HEK293 (cell line): ENCODE results near the gene CNTNAP5.

Experiments used
- GLI4 ChIP-seq: fragments of 450-650 bp; formaldehyde crosslinking; IDR thresholded peaks from 2 replicates; pipeline ENCODE4 v1.5.1; 2016; ENCODE audit warnings: missing biosample characterization, missing genetic modification characterization
- YY1 ChIP-seq: fragments of 450-650 bp; formaldehyde crosslinking; IDR thresholded peaks from 2 replicates; pipeline ENCODE4 v1.5.1; 2018; ENCODE audit warnings: missing biosample characterization, missing genetic modification characterization
- ZNF114 ChIP-seq: fragments of 450-650 bp; formaldehyde crosslinking; IDR thresholded peaks from 2 replicates; pipeline ENCODE4 v1.5.0; 2017; ENCODE audit warnings: missing biosample characterization, missing genetic modification characterization
- ZNF146 ChIP-seq: fragments of 450-650 bp; formaldehyde crosslinking; IDR thresholded peaks from 2 replicates; pipeline ENCODE4 v1.5.1; 2016; ENCODE audit warnings: missing biosample characterization, missing genetic modification characterization
- ZNF292 ChIP-seq: fragments of 450-650 bp; formaldehyde crosslinking; IDR thresholded peaks from 2 replicates; pipeline ENCODE4 v1.5.1; 2016; ENCODE audit warnings: low read depth, missing biosample characterization, missing genetic modification characterization, borderline replicate concordance
- ZNF777 ChIP-seq: fragments of 450-650 bp; formaldehyde crosslinking; IDR thresholded peaks from 2 replicates; pipeline ENCODE4 v1.5.1; 2017; ENCODE audit warnings: missing biosample characterization, missing genetic modification characterization, borderline replicate concordance
- ZXDB ChIP-seq: fragments of 450-650 bp; formaldehyde crosslinking; IDR thresholded peaks from 2 replicates; pipeline ENCODE4 v1.5.1; 2016; ENCODE audit warnings: missing biosample characterization, missing genetic modification characterization
- TF ChIP-seq, protein P1 (sequence below): fragments of 450-650 bp; formaldehyde crosslinking; IDR thresholded peaks from 2 replicates; pipeline ENCODE4 v1.5.1; 2016; ENCODE audit warnings: missing biosample characterization, missing genetic modification characterization
- TF ChIP-seq, protein P2 (sequence below): fragments of 450-650 bp; formaldehyde crosslinking; IDR thresholded peaks from 2 replicates; pipeline ENCODE4 v1.5.1; 2016; ENCODE audit warnings: missing biosample characterization, missing genetic modification characterization

- TF ChIP-seq ZNF146 (tag by site-specific recombination) (no peak), ZNF777 (tag by site-specific recombination) (no peak), YY1 (tag by site-specific recombination) (no peak), ZXDB (tag by site-specific recombination) (no peak), ZNF114 (tag by site-specific recombination) (no peak), ZNF292 (no peak), GLI4 (tag by site-specific recombination) (no peak)
- TF ChIP-seq, protein P1, sequence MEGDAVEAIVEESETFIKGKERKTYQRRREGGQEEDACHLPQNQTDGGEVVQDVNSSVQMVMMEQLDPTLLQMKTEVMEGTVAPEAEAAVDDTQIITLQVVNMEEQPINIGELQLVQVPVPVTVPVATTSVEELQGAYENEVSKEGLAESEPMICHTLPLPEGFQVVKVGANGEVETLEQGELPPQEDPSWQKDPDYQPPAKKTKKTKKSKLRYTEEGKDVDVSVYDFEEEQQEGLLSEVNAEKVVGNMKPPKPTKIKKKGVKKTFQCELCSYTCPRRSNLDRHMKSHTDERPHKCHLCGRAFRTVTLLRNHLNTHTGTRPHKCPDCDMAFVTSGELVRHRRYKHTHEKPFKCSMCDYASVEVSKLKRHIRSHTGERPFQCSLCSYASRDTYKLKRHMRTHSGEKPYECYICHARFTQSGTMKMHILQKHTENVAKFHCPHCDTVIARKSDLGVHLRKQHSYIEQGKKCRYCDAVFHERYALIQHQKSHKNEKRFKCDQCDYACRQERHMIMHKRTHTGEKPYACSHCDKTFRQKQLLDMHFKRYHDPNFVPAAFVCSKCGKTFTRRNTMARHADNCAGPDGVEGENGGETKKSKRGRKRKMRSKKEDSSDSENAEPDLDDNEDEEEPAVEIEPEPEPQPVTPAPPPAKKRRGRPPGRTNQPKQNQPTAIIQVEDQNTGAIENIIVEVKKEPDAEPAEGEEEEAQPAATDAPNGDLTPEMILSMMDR (tag by site-specific recombination): no peak
- TF ChIP-seq, protein P2, sequence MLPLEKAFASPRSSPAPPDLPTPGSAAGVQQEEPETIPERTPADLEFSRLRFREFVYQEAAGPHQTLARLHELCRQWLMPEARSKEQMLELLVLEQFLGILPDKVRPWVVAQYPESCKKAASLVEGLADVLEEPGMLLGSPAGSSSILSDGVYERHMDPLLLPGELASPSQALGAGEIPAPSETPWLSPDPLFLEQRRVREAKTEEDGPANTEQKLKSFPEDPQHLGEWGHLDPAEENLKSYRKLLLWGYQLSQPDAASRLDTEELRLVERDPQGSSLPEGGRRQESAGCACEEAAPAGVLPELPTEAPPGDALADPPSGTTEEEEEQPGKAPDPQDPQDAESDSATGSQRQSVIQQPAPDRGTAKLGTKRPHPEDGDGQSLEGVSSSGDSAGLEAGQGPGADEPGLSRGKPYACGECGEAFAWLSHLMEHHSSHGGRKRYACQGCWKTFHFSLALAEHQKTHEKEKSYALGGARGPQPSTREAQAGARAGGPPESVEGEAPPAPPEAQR: no peak
Observed at GRCh38 chr2:124535816-124536215, 510.7 kb downstream of the CNTNAP5 start.
